CD4-positive, alpha-beta T cell treated with Interleukin-4 for 1 hour (primary cell): ENCODE measurements around the gene B3GAT1.

ENCODE experiments used
- DNase-seq, 2 donors: peaks; one replicate each; pipeline ENCODE4 v3.0.0-alpha.2; 2020 to 2022

B3GAT1 gene

GRCh38 chr11:134390706-134391569 is 21.1 kb downstream of the B3GAT1 start:
- no peak for DNase-seq

GRCh38 chr11:134389464-134390180 is 22.4 kb downstream of the B3GAT1 start:
- DNase-seq, result no peak

- DNase-seq, result no peak
These were observed 23.5 kb downstream of the B3GAT1 start for GRCh38 chr11:134388590-134388989.

GRCh38 chr11:134387501-134387900 is 24.5 kb downstream of the B3GAT1 start:
- DNase-seq, result no peak

GRCh38 chr11:134386945-134387344 is 25.1 kb downstream of the B3GAT1 start:
- DNase-seq, result peak in 1 of 2 donors; percentile 3

- DNase-seq, result no peak
These were observed 26.1 kb downstream of the B3GAT1 start for GRCh38 chr11:134385774-134386565.

- DNase-seq, result no peak
These were observed 26.9 kb downstream of the B3GAT1 start for GRCh38 chr11:134385171-134385570.

- DNase-seq, result no peak
These were observed 27.6 kb downstream of the B3GAT1 start for GRCh38 chr11:134384406-134384805.

GRCh38 chr11:134383576-134384221 is 28.3 kb downstream of the B3GAT1 start:
- no peak for DNase-seq

GRCh38 chr11:134382830-134383229 is 29.2 kb downstream of the B3GAT1 start:
- DNase-seq, result no peak

- DNase-seq, result no peak
These were observed 29.8 kb downstream of the B3GAT1 start for GRCh38 chr11:134382257-134382656.

GRCh38 chr11:134380785-134381184 is 31.3 kb downstream of the B3GAT1 start:
- DNase-seq, result no peak

- no peak for DNase-seq
These were observed 31.8 kb downstream of the B3GAT1 start for GRCh38 chr11:134380229-134380628.

- no peak for DNase-seq
These were observed 32.8 kb downstream of the B3GAT1 start for GRCh38 chr11:134379241-134379640.

- no peak for DNase-seq
These were observed 34.2 kb downstream of the B3GAT1 start for GRCh38 chr11:134377876-134378275.

- DNase-seq, result no peak
These were observed 35.7 kb downstream of the B3GAT1 start for GRCh38 chr11:134376150-134376921.

- no peak for DNase-seq
These were observed 37.0 kb downstream of the B3GAT1 start for GRCh38 chr11:134374891-134375550.

- DNase-seq, result no peak
These were observed 37.9 kb downstream of the B3GAT1 start for GRCh38 chr11:134374171-134374570.

GRCh38 chr11:134373591-134374052 is 38.4 kb downstream of the B3GAT1 start:
- no peak for DNase-seq

- DNase-seq, result no peak
These were observed 39.1 kb downstream of the B3GAT1 start for GRCh38 chr11:134372961-134373360.

- no peak for DNase-seq
These were observed 39.5 kb downstream of the B3GAT1 start for GRCh38 chr11:134372536-134372935.
